ENCODE data around the gene MAMLD1. TPM values are rescaled to one million over a fixed set of nuclear protein-coding genes. Genes with fewer than 3 reads are reported as not detected.

MAMLD1 gene
- total and polyA plus RNA-seq, 2 of the 8 experiments (the other 6 are each of a cell fraction or from before 2014, with no cell fraction given), result 0.09 to 0.26 TPM

- TF ChIP-seq KDM5A (IDR thresholded peaks at IDR 0.05; ENCODE audit: low read length), result no peak
- no peak for TF ChIP-seq EZH2 (IDR thresholded peaks at IDR 0.05; ENCODE audit: low read depth, low read length, severe bottlenecking)
- TF ChIP-seq CBX5 (IDR thresholded peaks at IDR 0.05; ENCODE audit: low read depth, low read length), result no peak
- no peak for TF ChIP-seq RAD21 (IDR thresholded peaks at IDR 0.05 in 1 of 2, conservative IDR thresholded peaks at IDR 0.05 in 1 of 2; ENCODE audit: low read depth in 2 of 2, low read length in 2 of 2)
- no peak for TF ChIP-seq TEAD4 (IDR thresholded peaks at IDR 0.05; ENCODE audit: low read depth, low read length)
- TF ChIP-seq POLR2A (IDR thresholded peaks at IDR 0.05; ENCODE audit: control extremely low read depth in 1 of 2, low read depth in 2 of 2, low read length in 2 of 2), result no peak
- no peak for TF ChIP-seq ASH2L (IDR thresholded peaks at IDR 0.05; ENCODE audit: low read length)
- TF ChIP-seq POU5F1 (IDR thresholded peaks at IDR 0.05; ENCODE audit: low read depth, low read length), result no peak
- no peak for TF ChIP-seq MAX (IDR thresholded peaks at IDR 0.05)
- no peak for TF ChIP-seq KDM4A (IDR thresholded peaks at IDR 0.05; ENCODE audit: low read depth, low read length, severe bottlenecking)
- TF ChIP-seq SP4 (IDR thresholded peaks at IDR 0.05; ENCODE audit: low read length), result no peak
- no peak for TF ChIP-seq TCF12 (IDR thresholded peaks at IDR 0.05; ENCODE audit: low read depth, low read length)
- TF ChIP-seq GTF2F1 (IDR thresholded peaks at IDR 0.05; ENCODE audit: borderline replicate concordance, low read depth, low read length), result no peak
- TF ChIP-seq SP1 (IDR thresholded peaks at IDR 0.05; ENCODE audit: low read depth, low read length), result no peak
- TF ChIP-seq SP2 (IDR thresholded peaks at IDR 0.05; ENCODE audit: low read length), result no peak
- no peaks in the 10 kb centered on the region for H3K9me3 ChIP-seq (ENCODE audit: insufficient read depth in 2 of 2, low read depth in 1 of 2, low read length in 1 of 2)
- no peak overlapping the region for H3K27ac ChIP-seq (ENCODE audit: low read depth, low read length)
These were observed 23.4 kb upstream of the MAMLD1 start for GRCh38 chrX:150339736-150340135.

More at GRCh38 chrX:150339736-150340135, 23.4 kb upstream of the MAMLD1 start:
- Histone ChIP-seq H3K4me3 (ENCODE audit: extremely low read depth in 1 of 4, insufficient read depth in 2 of 4, low read depth in 3 of 4, low read length in 4 of 4) (no peak overlapping the region), H2BK15ac (ENCODE audit: low read length) (no peak overlapping the region), H3K36me3 (ENCODE audit: control insufficient read depth in 2 of 4, insufficient read depth in 4 of 4, low read length in 3 of 4) (no peaks in the 10 kb centered on the region), H3K4ac (replicated peaks; ENCODE audit: insufficient read length, low read depth, low read length) (no peak overlapping the region), H2BK120ac (replicated peaks; ENCODE audit: low read depth, low read length) (no peak overlapping the region), H3K9ac (replicated peaks in 1 of 4; ENCODE audit: extremely low read depth in 1 of 4, low read depth in 3 of 4, low read length in 3 of 4) (no peak overlapping the region), H2BK5ac (ENCODE audit: low read depth, low read length) (no peak overlapping the region), H2BK12ac (ENCODE audit: low read depth, low read length) (no peak overlapping the region), H2AK5ac (ENCODE audit: low read depth, low read length) (no peak overlapping the region), H2AFZ (ENCODE audit: low read length) (no peak overlapping the region), H4K20me1 (replicated peaks in 1 of 2; ENCODE audit: control insufficient read depth in 1 of 2, insufficient read depth in 2 of 2, low read length in 2 of 2) (peaks cover 0 to 1% of the 10 kb centered on the region in 2 experiments), H3K23me2 (ENCODE audit: low read depth, low read length) (no peaks in the 10 kb centered on the region), H4K5ac (ENCODE audit: insufficient read length, low read depth, low read length) (no peak overlapping the region), H3K79me1 (ENCODE audit: low read depth, low read length) (no peaks in the 10 kb centered on the region), H3K4me2 (ENCODE audit: insufficient read depth in 1 of 2, low read depth in 2 of 2, low read length in 2 of 2) (no peak overlapping the region), H3K56ac (replicated peaks; ENCODE audit: insufficient read length, low read depth, low read length) (no peak overlapping the region), H3K23ac (ENCODE audit: insufficient read length) (no peak overlapping the region), H3K18ac (ENCODE audit: extremely low read depth, low read length) (no peak overlapping the region), H3K27me3 (replicated peaks in 1 of 4; ENCODE audit: control insufficient read depth in 3 of 4, extremely low read depth in 1 of 4, insufficient read depth in 3 of 4, low read length in 3 of 4) (no peaks in the 10 kb centered on the region), H4K91ac (replicated peaks; ENCODE audit: insufficient read length, low read length) (no peak overlapping the region), H3K14ac (ENCODE audit: insufficient read length) (no peak overlapping the region), H4K8ac (ENCODE audit: extremely low read depth, insufficient read depth, low read length) (no peak overlapping the region), H3K79me2 (ENCODE audit: control insufficient read depth in 1 of 2, insufficient read depth in 2 of 2, low read length in 2 of 2) (no peaks in the 10 kb centered on the region), H2BK20ac (ENCODE audit: low read length) (no peak overlapping the region), H3K4me1 (replicated peaks in 1 of 4; ENCODE audit: control insufficient read depth in 3 of 4, insufficient read depth in 4 of 4, low read length in 3 of 4) (no peaks in the 10 kb centered on the region)
- no peak for DNase-seq (ENCODE audit: low read depth in 1 of 2, low spot score in 2 of 2)
- ChIA-PET CTCF (ENCODE audit: partially characterized antibody) (no interaction called here), POLR2A (ENCODE audit: partially characterized antibody) (no interaction called here)
- WGBS, 2 experiments (ENCODE audit: extremely low coverage in 1 of 2, insufficient coverage in 1 of 2, insufficient read length in 1 of 2, insufficient replicate concordance in 2 of 2, low coverage in 1 of 2, low lambda C conversion rate in 2 of 2, missing lambda C conversion rate in 1 of 2), result 100% methylated on average over 2 of the region's 3 CpGs; no CpG with 5 or more reads in 1 of the 2 experiments
- FAIRE-seq, result no peak
